Putamen (tissue), 1 donor: ENCODE data around the gene DPP3.
"Not testable (repeated sequence)": the region's sequence is repeated elsewhere in the genome, so short reads cannot be mapped to it uniquely, and the experiment has no call there.

Source experiments
- DNase-seq: peaks from one replicate; pipeline ENCODE4 v3.0.0-alpha.2; 2016; ENCODE audit warnings: low spot score

DPP3 gene

DNA sequence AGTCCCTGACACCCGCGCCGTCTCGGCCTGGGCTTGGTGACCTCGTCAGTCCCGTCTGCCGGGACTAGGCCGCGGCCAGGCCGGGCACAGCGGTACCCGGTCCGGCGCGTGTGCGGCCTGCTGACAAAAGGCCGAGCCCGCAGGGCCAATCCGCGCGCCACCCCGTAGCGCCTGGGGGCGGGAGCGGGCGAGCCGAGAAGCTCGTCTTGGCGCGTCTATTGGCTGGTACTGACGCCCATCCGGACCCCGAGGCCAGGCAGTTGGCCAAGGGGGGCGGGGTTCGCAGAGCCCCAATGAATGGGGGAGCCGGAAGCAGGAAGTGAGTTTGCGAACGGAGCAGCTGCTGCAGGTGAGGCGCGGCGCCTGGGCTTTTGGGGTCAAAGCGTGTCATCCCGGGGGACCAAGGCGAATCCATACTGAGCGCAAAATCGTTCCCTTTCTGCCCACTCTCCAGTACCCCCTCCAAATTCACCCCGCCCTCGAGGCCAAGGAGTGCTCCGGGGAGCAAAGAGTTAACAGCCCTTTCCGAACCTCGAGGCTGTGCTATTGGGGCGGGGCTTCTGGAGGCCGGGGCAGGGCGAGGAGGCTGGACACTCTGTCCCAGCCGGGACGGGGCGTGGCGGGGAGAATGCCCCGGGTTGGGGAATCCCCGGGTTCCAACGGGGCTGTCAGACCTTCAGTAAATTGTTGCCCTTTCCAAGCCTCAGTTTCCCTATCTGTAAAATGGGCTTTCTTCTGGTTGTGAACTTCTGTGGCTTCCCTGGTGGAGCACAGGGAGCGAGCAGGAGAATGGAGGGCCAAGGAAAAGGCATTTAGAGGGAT is at the start of gene DPP3:
Gene DPP3, plus strand, starts transcription at position 318 of the 822 bp plus-strand sequence. CDS start 1,767 bp downstream, outside the sequence.
- peak; percentile 97 for DNase-seq

GRCh38 chr11:66431287-66431686 is 48.9 kb upstream of the DPP3 start:
- DNase-seq, result not testable (repeated sequence)

- DNase-seq, result not testable (repeated sequence)
Measured at GRCh38 chr11:66431871-66432329, 48.3 kb upstream of the DPP3 start.

- DNase-seq, result no peak
Measured at GRCh38 chr11:66432597-66432996, 47.6 kb upstream of the DPP3 start.

GRCh38 chr11:66437979-66438503 is 42.2 kb upstream of the DPP3 start:
- DNase-seq, result no peak

DNA sequence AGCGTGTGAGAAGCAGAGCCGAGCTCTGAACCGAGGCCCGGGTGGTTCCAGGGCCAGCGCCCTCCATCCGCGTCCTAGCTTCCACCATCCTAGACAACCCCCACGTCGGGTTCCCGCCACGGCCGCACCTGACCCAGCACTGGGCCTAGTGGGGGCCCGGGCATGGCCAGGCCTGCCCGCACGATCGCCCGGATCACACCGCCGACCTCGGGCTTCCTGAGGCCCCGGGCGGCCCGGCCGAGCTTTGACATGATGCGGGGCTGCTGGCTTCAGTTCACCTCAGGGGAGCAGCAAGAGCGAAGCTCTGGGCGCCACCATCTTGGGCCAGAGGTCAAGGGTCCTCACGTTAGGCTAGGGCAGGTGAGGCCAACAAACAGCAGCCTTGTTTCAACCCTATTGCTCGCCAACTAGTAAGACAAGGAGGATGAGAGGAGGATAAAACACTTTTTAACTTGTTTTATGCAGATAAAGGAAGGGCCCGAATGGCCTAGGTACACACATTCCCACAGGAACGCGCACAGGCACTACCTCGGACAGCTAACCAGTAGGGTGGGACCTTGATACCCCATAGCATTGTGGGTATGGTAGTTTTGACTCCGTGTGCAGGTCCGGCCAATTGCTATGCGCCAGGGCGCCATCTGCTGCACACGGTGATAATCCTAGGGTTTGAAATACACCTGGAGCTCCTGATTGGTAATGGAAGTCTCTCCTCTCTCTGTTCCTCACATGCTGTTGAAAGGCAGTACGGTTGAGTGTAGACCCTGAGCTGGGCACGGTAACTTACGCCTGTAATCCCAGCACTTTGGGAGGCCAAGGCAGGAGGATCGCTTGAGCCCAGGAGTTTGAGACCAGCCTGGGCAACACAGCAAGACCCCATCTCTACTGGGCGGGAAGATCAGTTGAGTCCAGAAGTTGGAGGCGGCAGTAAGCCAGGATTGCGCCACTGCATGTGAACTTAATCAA is 41.4 kb upstream of the DPP3 start, which contains the start of gene MRPL11:
Gene MRPL11, minus strand, starts transcription at position 345 of the 963 bp plus-strand sequence. Its CDS starts 94 bp downstream, at position 251.
- peak; percentile 92 for DNase-seq

DNA sequence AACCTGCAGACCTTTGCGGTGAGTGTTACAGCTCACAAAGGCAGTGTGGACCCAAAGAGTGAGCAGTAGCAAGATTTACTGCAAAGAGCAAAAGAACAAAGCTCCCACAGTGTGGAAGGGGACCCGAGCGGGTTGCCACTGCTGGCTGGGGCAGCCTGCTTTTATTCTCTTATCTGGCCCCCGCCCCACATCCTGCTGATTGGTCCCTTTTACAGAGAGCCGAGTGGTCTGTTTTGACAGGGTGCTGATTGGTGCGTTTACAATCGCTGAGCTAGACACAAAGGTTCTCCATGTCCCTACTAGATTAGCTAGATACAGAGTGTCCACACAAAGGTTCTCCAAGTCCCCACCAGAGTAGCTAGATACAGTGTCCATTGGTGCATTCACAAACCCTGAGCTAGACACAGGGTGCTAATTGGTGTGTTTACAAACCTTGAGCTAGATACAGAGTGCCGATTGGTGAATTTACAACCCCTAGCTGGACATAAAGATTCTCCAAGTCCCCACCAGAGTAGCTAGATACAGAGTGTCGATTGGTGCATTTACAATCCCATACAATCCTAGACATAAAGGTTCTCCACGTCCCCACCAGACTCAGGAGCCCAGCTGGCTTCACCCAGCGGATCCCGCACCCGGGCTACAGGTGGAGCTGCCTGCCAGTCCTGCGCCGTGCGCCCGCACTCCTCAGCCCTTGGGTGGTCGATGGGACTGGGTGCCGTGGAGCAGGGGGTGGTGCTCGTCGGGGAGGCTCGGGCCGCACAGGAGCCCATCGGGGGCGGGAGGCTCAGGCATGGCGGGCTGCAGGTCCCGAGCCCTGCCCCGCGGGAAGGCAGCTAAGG is 39.9 kb upstream of the DPP3 start:
- not testable (repeated sequence) for DNase-seq

DNA sequence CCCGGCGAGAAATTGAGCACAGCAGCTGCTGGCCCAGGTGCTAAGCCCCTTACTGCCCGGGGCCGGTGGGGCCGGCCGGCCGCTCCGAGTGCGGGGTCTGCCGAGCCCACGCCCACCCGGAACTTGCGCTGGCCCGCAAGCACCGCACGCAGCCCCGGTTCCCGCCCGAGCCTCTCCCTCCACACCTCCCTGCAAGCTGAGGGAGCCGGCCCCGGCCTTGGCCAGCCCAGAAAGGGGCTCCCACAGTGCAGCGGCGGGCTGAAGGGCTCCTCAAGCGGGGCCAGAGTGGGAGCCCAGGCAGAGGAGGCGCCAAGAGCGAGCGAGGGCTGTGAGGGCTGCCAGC is 39.3 kb upstream of the DPP3 start:
- DNase-seq, result not testable (repeated sequence)

DNA sequence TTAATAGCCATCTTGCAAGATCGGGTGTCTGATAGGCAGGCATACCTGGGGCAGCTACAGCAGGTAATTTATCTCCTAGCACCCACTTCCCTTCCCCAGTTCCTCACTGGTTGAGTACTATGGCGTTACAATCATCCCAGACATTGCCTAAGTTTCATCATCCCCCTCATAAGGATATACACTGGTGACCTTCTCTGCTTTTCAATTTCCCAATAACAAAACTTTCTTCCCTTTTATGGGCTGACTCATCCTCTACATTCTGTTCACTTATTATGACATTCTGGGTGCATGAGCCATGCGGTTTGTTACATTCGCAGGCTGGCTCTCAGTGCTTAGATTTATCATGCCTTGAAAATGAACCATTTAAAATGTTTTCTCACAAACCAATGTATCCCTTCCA is 36.6 kb upstream of the DPP3 start:
- no peak for DNase-seq

DNA sequence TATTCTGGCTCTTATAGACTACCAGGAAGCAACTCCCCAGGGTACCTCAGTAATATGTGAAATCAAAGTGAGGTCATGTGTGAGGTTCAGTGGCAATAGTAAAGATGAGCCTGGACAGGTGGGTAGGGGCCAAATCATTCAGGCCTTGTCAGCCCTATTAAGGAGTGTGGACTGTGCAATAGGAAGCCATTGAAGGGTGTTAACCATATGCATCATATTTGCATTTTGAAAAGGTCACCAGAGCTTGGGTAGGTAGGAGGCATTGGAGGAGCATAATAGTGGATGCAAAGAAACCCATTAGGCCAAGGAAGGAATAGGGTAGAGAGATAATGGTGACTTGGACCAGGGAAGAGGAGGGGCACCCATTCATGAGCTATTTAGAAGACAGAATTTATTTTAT is 33.2 kb upstream of the DPP3 start:
- no peak for DNase-seq

DNA sequence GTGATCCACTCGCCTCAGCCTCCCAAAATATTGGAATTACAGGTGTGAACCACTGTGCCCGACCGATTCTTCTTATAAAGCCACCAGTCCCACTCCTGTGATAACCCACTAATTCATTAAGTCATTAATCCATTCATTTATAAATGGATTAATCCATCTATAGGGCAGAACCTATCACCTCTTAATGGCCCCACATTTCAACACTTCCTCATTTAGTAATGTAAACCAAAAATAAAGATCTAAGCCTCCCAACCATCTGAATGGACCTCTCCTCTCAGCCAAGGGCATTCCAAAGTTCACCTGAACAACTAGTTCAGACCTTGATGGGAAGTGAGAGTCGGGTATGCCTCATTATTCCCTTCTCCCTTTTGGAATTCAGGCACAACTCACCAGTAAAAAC is 31.7 kb upstream of the DPP3 start:
- DNase-seq, result no peak

DNA sequence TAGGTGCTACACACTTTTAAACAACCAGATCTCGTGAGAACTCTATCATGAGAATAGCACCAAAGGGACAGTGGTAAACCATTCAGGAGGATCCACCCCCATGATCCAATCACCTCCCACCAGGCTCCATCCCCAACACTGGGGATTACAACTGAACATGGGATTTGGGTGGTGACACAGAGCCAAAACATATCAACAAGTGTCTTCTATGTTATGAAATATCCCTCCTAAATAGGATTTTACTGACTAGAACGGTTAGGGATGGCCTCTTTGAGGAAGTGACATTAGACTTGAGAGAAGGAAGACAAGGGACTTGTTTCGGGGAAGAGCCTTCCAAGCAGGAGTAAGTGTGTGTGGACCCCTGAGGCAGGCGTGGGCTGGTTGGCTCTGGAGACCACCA is 29.7 kb upstream of the DPP3 start:
- DNase-seq, result no peak

- no peak for DNase-seq
Measured at GRCh38 chr11:66451663-66452062, 28.6 kb upstream of the DPP3 start.

DNA sequence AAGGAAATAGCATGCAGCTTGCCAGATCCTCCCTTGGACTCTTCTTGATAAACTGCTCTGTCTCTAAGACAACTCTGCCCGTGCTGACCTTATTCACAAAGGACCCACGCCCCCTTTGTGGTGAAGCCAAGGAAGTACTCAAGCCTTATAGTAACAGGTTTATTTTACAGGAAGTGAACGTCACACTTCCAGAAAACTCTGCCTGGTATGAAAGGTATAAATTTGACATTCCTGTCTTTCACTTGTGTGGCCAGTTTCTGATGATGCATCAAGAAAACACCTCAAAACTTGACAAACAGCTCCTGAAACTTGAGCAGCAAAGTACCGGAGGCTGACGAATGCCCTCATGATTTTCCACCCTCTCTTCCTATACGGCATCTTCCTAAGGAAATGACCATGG is 26.0 kb upstream of the DPP3 start:
- DNase-seq, result no peak

DNA sequence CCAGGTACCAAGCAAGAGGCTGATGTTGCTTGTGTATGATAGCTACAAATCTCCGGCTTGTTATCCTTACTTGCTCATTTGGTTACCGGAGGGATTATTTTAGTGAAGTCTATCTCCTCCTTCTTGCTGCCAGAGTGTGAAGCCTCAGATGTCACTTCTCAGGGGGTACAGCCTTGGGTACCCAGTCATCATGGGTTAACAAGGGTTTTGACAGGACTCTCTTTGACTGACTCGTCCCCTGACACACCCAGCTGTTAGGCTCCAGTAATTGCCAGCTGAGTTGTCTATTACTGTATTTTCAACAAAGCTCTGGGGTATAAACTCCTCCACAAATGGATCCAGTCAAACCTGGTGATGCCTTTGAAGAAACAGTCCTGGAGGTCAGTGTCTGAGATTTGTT is 25.4 kb upstream of the DPP3 start:
- no peak for DNase-seq

DNA sequence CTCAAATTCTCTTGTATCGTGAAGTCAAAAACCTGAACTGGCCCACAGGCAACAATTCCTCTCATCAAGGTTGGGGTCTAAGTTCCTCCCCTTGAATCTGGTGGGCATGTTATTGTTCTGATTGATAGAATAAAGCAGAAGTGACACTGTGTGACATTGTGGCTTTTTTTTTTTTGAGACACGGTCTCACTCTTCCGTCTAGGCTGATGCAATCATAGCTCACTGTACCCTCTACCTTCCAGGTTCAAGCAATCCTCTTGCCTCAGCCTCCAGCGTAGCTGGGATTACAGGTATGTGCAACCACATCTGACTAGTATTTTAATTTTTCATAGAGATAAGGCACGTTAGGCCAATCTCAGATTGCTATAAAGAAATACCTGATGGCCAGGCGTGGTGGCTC is 22.4 kb upstream of the DPP3 start:
- DNase-seq, result no peak

GRCh38 chr11:66459138-66459778 is 21.0 kb upstream of the DPP3 start:
- no peak for DNase-seq

- DNase-seq, result no peak
Measured at GRCh38 chr11:66462010-66462409, 18.2 kb upstream of the DPP3 start.

DNA sequence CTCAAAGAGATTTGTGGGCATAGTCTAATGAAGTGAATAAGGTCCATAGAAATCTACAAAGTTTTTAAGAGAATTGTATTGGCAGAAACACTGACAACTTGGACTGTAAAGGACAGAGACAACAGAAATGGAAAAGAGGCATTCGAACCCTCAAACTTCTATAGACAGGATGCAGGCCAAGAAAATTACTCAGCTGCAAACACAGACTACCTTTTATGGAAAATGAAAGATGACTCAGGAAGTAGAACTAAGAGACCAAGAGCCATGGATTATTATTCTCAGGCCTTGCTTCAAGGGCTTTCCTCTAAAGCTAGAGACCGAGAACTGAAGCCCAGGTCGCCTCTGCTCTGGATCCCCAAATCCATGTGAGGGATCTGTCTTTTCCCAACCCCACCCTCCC is 17.3 kb upstream of the DPP3 start:
- no peak for DNase-seq

DNA sequence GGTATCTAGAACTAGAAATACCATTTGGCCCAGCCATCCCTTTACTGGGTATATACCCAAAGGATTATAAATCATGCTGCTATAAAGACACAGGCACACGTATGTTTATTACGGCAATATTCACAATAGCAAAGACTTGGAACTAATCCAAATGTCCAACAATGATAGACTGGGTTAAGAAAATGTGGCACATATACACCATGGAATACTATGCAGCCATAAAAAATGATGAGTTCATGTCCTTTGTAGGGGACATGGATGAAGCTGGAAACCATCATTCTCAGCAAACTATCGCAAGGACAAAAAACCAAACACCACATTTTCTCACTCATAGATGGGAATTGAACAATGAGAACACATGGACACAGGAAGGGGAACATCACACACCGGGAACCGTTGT is 16.1 kb upstream of the DPP3 start:
- DNase-seq, result not testable (repeated sequence)

DNA sequence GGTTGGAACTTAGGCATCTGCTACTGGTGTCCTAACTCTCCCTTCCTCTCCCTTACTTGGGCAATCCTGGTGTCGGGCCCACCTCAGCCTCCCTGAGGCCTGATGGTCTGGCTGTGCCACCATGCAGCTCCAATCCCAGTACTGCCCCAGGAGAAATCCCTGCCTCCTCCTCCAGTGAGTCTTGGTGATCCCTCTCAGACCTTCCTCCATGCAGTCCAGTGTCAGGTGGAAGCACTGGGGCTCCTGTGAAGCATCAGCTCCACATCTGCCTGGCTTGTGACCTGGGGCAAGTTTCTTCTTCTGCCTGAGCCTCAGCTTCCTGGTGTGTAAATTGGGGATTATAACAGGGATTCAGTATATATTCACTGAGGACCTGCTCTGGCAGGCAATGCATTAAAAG is 15.3 kb upstream of the DPP3 start:
- DNase-seq, result no peak
